Activated gamma-delta T cell (primary cell): Measurements from ENCODE around the gene MANSC4.

Experiments used
- DNase-seq: peaks from one replicate; lab custom pipeline; 2025; lab: John Stamatoyannopoulos, UW

MANSC4 gene

DNA sequence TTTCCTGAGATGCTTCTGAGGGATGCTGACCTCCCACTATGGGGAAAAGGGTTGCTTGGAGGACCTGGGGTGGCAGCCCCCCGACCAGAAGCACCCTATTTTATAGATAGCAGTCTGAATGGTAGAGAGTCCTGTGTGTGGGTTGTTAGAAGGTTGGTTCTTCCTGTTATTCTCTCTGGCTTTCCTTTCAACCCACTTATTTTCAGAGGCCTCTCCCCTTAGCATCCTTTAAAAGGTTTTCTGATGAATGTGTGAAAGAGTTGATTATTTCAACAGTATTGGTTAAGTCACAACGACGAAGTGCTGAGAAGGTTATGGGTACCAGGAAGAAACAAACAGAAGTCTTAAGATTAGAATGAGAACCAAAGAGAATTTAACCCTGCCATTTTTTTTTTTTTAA lies 20.8 kb upstream of the MANSC4 start:
- DNase-seq: no peak

DNA sequence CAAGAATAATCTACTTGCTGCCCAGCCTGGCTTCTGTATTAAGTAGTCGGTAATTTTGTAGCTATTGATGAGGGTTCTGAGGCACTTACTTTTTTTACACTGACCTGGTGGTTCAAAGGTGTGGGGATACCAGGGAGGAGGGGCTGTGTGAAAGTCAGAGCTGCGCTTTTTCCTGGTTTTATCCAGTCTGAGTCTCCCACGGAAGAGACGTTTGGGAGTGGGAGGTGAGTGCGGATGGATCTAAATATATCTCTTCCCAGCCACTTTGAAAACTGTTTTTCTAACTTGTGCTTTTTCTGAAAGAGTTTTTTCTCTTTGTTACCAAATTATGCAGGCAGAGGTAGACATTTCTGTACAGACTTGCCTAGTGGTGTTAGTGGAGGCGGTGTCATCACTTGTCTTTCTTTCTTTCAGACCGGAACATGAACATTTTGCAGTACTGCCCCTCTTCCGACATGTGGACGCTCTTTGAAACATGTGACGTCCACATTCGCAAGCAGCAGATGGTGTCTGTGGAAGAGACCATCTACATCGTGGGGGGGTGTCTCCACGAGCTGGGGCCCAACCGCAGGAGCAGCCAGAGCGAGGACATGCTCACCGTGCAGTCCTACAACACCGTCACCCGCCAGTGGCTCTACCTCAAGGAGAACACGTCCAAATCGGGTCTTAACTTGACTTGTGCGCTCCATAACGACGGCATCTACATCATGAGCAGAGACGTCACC lies 17.4 kb upstream of the MANSC4 start:
- no peak for DNase-seq

DNA sequence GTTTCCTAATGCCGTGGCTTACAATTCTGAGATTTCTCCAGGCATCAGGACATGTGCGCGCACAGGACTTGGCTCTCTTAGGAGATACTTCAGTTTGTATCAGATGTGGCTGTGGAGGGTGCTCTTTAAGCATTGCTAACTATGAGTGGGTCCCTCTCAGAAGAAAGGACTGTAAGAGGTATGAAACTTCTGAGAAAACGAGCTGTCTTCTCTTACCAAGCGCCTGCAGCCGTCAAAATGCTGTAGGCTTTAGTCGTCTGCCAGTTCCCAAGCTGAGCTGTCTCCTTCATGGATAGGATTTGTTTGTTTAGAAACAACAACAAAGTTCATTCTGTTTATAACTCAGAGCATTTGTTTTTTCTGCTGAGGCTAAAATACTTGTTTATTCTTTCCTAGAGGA lies 16.1 kb upstream of the MANSC4 start:
- DNase-seq: no peak

DNA sequence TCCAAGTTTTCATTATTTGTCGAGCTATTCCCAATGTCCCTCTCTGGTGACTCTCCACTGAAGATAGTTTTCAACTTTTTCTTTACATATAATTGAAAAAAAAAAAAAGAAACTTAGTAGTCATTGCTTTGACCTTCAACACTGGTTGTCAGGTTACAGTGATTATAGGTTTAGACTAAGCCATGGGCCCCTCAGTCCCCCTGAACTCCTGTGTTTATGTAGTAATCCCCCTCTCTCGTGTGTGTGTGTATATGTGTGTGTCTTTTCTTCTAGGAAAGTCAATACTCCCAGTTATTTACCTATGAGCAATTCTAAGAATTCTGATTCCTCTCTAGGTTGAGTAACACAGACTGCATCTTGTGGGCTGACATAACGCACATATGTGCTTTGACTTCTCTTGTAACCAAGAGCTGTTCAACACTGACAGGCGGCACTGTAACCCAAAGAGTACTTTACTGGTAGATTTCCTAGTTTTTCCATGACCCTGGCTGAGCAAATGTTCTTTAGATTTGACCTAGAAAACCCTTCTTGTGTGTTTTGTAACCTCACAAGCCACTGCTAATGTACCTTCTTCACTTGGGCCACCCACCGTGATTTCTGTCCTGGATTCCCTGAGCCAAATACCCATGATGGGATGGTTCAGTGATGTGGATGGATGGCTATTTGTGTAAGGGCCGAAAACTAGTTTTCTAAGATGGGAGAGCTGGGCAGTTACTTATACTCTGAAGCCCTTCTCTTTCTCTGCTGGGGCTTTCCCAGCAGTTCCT lies 15.0 kb upstream of the MANSC4 start:
- no peak for DNase-seq

DNA sequence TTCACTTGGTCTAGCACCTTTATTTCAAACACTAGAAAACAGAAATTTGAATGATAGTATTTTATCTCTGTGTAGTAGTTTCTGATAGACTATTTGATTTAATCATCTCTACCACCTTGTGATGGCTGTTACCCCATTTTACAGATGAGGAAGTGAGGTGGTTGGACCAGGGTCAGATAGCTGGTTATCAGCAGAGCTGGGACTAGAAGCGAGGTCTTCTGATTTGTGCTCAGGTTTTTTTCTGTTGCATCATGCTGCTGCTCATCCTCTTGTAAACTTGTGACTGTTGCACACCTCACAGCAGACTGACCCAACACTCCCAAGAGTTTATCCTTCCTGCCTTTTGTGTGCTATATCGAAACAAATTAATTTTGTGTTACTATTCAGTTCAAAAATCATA lies 10.1 kb upstream of the MANSC4 start:
- no peak for DNase-seq

DNA sequence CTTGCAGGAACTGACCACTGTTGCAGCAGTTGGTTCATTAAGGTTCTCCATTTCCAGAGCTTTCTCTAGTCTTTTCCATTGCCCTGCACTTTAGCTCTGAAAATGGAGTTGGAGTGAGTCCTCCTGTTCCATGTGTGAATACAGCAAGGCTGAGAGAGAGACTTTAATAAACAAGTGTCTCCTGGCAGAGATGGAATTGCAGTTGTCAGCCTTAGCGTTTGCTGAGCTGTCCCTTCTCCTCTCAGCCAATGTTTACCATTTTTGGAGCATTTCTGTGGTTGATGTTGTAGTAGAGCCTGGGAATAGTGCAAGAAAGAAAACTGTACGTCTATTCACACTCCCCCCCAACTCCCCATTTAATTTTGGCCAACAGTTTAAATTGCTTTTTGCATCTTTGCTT lies 7.5 kb upstream of the MANSC4 start:
- no peak for DNase-seq

DNA sequence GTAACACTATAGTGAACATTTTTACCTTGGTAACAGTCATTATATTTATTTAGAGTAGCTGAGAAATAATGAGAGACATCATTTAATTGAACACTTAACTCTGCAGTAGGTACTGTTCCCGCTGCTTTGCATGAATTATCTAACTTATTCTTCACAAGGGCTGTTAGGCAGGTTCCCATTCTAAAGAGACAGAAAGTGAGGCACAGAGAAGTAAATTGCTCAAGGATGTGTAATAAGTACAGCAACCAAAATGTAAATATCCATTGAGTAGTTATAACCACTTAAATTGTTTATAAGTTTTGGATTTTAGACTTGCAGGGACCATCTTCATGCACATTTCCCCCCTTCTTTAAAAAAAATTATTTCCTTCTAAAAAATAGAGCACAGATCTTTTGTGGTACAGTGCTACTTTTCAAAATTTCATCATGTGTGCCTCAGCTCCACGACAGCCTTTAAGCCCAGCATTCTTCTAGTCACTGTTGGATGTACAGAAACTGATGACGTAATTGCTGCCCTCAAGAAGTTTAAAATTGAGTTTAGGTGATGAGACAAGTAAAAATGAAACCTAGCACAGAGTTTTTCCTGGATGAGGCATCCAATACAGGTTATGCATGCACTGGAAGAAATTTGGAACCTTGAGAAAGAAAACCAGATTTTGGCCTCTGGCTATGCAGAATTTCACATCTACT lies 6.0 kb upstream of the MANSC4 start:
- no peak for DNase-seq

DNA sequence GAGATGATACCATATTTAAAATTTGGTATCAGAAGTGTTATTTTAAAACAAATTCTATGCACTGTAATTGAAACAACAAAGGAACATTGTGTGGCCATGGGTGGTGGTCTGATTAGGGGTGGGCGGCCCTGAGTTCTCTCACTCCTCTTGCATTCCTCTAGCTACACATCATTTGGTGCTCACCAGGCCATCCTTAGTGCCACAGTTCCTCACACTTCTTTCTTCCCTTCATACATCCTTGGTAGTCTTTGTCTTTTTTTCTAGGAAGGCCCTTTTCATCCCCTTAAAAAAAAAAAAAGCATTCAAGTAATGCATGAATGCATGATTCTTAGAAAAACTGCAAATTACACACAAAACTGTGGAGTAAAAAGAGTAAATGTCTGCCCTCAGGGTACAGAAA lies 2.4 kb upstream of the MANSC4 start:
- no peak for DNase-seq

DNA sequence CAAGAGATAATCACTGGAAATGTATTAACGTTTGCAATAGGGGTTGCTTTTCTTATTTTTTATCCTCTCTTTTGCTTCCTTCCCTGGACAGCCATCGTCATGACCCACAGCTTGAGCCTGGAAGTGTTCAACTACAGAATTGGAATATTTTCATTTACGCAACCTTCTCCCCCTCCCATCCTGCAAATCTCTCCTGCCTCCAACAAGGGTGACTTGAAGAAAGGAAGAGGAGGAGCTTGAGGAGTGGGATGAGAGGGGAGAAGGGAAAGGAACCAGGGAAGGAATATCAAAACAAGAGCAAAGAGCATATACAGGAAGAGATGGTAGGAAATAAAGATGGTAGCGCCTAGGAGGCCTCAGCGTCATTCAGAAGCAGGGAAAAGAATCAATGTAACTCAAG lies 1.6 kb upstream of the MANSC4 start:
- no peak for DNase-seq

DNA sequence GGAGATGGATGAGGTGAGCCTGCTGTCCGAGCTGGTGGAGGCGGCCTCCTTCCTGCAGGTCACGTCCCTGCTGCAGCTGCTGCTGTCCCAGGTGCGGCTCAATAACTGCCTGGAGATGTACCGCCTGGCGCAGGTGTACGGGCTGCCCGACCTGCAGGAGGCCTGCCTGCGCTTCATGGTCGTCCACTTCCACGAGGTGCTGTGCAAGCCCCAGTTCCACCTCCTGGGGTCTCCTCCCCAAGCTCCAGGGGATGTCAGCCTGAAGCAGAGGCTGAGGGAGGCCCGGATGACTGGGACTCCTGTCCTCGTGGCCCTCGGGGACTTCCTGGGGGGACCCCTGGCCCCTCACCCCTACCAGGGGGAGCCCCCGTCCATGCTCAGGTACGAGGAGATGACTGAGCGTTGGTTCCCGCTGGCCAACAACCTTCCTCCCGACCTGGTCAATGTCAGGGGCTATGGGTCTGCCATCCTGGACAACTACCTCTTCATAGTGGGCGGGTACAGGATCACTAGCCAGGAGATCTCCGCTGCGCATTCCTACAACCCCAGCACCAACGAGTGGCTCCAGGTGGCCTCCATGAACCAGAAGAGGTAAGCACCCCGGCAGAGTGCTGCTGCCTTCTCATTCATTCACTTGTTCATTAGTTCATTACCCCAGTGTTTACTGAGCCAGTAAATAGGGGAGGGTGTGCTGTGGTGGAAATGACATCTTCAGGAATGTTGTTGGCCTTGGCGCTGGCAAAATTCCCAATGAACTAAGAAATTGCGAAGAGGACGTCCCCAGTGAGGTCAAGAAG lies 774 bp upstream of the MANSC4 start:
- no peak for DNase-seq

DNA sequence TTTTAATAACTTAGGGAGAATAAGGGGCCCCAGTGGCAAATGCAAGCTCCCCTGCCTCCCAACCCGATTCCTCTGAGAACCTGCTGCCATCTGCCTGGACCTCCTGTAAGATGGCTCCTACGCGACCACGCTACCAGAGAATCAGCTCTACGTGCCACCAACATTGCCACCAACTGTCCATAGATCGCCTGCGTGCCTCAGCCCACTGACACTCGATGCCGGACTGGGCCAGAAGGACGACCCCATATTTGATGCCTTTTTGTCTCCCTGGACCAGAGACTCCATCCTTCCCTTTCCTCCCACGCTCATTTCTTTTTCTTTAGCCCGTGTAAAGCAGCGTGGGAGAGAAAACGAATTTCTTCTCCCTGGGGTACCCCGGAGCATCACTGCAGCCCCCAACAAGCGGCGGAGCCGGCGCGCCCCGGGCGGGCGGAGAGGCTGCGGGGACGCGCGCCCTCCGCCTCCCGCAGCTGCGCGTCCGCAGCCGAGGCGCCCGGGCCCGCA lies 568 bp downstream of the MANSC4 start:
- no peak for DNase-seq

DNA sequence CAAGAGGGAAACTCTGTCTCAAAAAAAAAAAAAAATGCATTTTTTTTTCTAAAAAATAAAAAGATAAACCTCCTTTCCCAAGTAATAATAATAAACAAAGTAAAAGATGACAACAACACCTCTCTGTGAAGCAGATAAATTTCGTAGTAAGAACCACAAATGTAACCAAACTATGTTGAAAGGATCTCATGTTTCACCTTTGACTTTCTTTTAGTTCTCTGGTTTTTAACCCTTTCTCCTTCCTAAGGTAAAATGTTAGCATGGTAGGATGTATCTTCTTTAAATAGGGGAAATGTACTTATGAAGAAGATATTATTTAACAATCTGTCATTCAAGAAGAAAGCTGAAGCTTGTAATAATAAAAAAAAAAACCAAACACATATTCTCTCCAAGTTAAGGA lies 1.8 kb downstream of the MANSC4 start:
- DNase-seq: no peak

DNA sequence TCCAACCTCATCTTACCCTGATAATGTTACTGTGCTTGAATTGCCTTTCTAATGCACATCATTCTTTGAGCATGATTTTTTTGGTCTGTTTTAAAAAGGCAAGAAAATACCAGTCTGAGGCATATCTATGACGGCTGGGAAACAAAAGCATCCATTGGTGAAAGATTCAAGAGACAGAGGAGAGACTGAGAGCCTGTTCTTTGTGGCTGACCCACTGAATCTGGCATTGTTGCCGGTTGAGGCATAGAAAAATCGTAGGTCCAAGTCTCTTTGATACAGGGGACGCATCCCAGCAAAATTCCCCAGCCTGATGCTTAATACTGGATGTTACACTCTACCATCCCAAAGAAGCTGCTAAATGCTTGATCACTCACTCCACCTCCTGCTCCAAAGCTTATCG lies 2.9 kb downstream of the MANSC4 start:
- no peak for DNase-seq

DNA sequence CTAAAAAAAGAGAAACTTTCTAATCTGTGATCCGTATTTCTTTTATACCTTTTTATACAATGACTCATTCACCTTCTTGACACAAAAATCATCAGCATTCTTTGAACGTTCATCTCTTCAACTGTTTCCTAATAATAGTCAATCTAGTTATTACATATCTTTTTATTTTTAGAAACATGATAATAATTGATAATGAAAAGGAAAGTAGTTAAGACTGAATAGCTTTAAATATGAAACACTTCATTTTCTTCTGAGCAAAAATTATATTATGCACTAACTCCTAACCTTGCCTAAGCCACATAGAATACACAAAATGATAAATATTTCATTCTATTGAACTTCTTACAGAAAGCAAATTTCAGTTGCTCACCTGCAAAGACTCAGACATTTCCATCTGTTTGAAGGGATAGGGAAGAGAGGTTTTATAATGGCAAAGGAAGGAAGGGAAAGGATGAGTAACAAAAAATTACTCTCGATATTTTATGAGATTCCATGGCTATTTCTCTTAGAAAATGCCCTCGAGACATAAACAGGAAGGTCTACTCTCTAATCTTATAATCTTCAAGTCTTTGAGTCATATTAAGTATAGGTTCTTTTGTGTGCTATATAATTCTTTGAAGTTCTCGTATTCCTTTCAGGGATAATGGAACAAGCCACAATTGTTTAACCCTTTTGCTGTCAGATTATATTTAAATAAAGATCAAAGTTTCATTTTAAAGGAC lies 7.5 kb downstream of the MANSC4 start:
- no peak for DNase-seq

DNA sequence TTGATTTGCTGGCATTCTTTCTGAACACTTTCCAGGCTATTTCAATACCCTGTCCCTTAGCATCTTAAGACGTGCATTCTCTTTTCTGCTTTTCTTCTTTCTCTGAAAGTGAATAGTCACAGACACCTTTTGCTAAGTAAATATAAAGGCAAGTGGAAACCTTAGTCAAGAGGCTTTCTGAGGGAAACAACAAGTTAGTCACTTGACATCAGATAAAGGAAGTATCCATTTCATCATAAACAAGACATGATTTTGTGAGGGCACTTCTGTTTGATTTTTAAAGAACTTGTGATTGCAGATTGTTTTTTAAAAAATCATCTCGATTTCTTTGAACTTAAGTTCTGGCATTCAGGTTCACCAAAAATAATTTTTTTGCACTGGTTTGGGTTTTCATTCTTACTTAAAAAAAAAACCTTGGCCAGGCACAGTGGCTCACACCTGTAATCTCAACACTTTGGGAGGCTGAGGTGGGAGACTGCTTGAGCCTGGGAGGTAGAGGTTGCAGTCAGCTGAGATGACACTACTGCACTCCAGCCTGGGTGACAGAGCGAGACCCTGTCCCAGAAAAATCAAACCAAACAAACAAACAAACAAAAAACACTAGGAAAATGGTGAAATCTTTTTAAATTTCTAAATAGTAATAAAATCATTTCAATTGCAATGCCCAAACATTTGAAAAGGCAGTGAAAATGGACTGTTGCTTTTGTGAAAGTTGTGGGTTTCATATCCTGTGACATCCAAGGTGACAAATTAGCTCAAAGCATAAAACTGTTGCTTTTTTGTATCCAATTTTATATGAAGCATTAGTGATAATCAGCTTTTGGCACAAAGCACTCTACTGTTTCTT lies 8.3 kb downstream of the MANSC4 start:
- DNase-seq: no peak

DNA sequence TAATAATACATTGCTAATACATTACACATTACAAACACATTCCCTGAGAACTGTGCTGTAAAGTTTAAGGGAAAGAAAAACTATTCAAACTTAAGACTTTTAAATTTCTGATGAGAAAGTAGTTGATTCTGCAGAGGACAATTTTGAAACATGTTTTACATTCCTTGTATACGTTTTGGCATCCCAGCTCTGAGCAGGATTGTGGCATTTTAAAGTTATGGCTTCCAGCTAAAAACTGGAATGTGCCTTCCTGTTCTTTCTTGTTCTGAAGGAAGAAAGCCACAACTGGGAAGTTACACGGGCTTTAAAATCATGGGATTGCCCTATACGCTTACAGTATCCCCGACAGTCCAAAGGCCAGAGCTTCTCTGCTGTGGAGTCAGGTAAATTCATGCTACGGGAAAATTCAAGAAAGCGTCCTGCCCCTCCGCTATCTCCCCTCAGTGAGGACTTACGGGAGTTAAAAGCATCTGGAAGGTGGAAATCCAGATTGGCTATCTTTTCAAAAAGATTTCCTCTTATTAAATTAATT lies 10.8 kb downstream of the MANSC4 start:
- DNase-seq: no peak

DNA sequence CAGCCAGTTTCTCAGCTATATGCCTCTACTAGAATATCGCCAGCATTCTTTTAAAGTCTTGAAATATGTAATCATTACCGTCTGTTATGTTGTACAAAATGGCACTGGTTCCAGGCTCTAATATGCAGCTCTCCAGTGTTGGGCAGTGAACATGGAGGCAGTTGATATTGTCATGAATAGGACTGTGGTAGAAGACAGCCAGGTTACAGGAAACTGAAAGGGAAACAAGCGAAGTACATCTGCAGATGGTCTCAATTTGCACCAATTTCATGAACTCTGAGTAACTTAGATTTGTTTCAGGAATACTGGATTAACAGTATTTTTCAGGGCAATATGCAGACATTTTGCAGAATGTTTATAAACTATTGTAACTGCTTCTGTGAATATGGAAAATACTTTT lies 13.4 kb downstream of the MANSC4 start:
- DNase-seq: no peak

DNA sequence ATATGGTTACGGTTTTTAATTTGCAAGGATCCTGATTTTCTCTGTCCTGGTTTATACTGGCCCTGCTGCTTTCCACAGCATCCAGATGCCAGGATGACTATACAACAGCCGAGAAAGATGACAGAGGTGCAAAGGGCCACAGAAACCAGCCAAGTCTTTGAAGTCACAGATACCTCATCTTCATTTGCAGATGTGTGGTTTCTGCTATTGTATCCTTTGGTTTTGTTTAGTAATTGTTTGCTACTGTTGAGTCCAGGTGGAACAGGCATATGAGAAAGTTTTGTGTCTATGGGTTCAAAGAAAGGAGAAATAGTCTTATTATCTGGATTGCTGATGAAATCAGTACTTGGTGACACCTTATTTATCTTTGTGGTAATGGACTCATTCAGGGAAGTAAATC lies 17.3 kb downstream of the MANSC4 start:
- no peak for DNase-seq

DNA sequence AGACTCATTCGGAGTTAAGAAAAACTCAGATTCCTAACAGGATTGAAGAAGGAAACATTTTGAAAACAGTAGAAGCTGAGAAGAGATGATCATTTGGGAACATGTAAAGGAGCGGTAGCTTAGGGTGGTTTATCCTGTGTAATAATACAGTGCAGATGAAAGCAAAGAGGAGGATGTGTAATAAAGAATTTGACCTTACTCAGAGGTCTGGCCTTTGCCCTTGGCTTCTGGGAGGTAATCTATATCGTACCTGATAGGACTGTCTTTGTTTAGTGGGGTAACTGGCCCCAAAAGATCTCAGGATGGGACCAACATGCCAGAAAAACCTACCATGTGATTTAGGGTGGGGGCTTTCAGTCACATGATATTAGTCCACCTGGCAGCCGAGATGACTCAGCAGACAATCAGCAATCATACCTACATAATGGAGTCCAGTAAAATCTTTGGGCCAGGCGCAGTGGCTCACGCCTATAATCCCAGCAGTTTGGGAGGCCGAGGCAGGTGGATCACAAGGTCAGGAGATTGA lies 23.3 kb downstream of the MANSC4 start:
- DNase-seq: no peak

DNA sequence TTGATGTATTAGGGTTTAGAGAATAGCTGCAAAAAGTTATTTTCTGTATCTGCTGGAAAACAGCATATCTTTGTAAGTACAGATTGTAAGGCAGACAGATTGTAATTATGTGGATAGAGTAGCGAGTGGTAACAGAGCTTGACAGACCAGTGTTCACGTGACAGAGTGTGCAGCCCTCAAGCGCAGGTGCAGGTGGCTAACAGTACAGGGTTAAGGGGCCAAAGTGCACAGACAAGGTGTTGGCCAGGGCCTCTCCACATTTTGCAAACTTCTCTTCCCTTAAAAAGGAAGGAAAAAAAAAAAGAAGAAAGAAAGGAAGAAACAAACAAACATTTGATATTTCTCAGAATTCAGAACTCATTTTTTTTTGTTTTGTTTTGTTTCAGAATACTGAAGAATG lies 25.2 kb downstream of the MANSC4 start:
- DNase-seq: no peak
